Smooth muscle cell (in vitro differentiated cells): ENCODE data around the gene ESPNL. TPM values are rescaled to one million over a fixed set of nuclear protein-coding genes. Genes with fewer than 3 reads are reported as not detected.

Experiments used
- DNase-seq: peaks from one replicate; lab custom pipeline; 2025; ENCODE audit not compliant: unreplicated experiment; lab: John Stamatoyannopoulos, UW
- H2AFZ ChIP-seq: fragments of 200-600 bp; sonication (generic); 2 replicates; pipeline ENCODE4 v1.6.0; 2016; ENCODE audit warnings: antibody characterized with exemption, low read depth, mild to moderate bottlenecking
- H3F3A ChIP-seq: fragments of 200-600 bp; sonication (generic); 2 replicates; pipeline ENCODE4 v1.6.0; 2017; ENCODE audit warnings: antibody characterized with exemption, low read depth
- H3K27ac ChIP-seq: fragments of 200-600 bp; sonication (generic); 2 replicates; pipeline ENCODE4 v1.5.1; 2016; ENCODE audit warnings: low read depth, mild to moderate bottlenecking
- H3K27me3 ChIP-seq: fragments of 200-600 bp; sonication (generic); 2 replicates; pipeline ENCODE4 v1.6.1; 2016; ENCODE audit warnings: low read depth, mild to moderate bottlenecking
- H3K36me3 ChIP-seq: fragments of 200-600 bp; sonication (generic); 2 replicates; pipeline ENCODE4 v1.5.1; 2016; ENCODE audit warnings: low read depth
- H3K4me1 ChIP-seq: fragments of 200-600 bp; sonication (generic); 2 replicates; pipeline ENCODE4 v1.5.1; 2016; ENCODE audit warnings: low read depth
- H3K4me2 ChIP-seq: fragments of 200-600 bp; sonication (generic); 2 replicates; pipeline ENCODE4 v1.6.0; 2016; ENCODE audit warnings: mild to moderate bottlenecking
- H3K4me3 ChIP-seq: fragments of 200-600 bp; sonication (generic); 2 replicates; pipeline ENCODE4 v1.5.1; 2016; ENCODE audit warnings: mild to moderate bottlenecking
- H3K79me2 ChIP-seq: fragments of 200-600 bp; sonication (generic); 2 replicates; pipeline ENCODE4 v1.6.0; 2016; ENCODE audit warnings: low read depth, mild to moderate bottlenecking
- H3K9ac ChIP-seq: fragments of 200-600 bp; sonication (generic); 2 replicates; pipeline ENCODE4 v1.6.0; 2016; ENCODE audit warnings: low read depth
- H3K9me3 ChIP-seq: fragments of 200-600 bp; sonication (generic); replicated peaks from 2 replicates; pipeline ENCODE4 v1.5.1; 2016; ENCODE audit warnings: low read depth
- H4K20me1 ChIP-seq: fragments of 200-600 bp; sonication (generic); 2 replicates; pipeline ENCODE4 v1.6.0; 2016; ENCODE audit warnings: low read depth
- CTCF ChIP-seq: fragments of 200-600 bp; sonication (generic); IDR thresholded peaks from 2 replicates; pipeline ENCODE4 v1.5.1; 2017; ENCODE audit warnings: borderline replicate concordance, mild to moderate bottlenecking, antibody characterized with exemption; ENCODE audit not compliant: insufficient read depth, poor library complexity, severe bottlenecking
- WGBS: methylation state at CpG from one replicate; pipeline ENCODE4 v1.1.7; 2016; ENCODE audit warnings: low lambda C conversion rate; 5-methylcytosine and 5-hydroxymethylcytosine counted together
- polyA plus RNA-seq: library from polyadenylated mRNA; unstranded; fragments of >200 nt; fragmentation: Nextera tagmentation; extraction: Ambion mirVana; gene quantifications from 2 replicates; pipeline ENCODE4 v1.2.1, GENCODE V29; 2016
- total RNA-seq: library from RNA; depleted of rRNA; stranded (reverse); fragments of >200 nt; gene quantifications from 2 replicates; pipeline ENCODE4 v1.2.3, GENCODE V29; 2014

ESPNL gene
- total and polyA plus RNA-seq, 2 experiments from 2014 or later, result 0.04 TPM; not detected in 1

- Histone ChIP-seq H3K4me1 (no peaks in the 10 kb centered on the region), H3K4me2 (no peak overlapping the region), H2AFZ (no peak overlapping the region), H3K27ac (no peak overlapping the region), H3F3A (no peaks in the 10 kb centered on the region), H3K4me3 (no peak overlapping the region), H3K27me3 (no peaks in the 10 kb centered on the region), H3K79me2 (no peaks in the 10 kb centered on the region), H3K9me3 (no peaks in the 10 kb centered on the region), H4K20me1 (no peaks in the 10 kb centered on the region), H3K36me3 (no peaks in the 10 kb centered on the region), H3K9ac (no peak overlapping the region)
- 79% methylated on average over 7 of the region's 7 CpGs for WGBS
- DNase-seq, result no peak
- TF ChIP-seq CTCF, result no peak
These were observed 5.0 kb upstream of the ESPNL start for GRCh38 chr2:238095143-238095542.

GRCh38 chr2:238096311-238097011 lies 3.7 kb upstream of the ESPNL start:
- Histone ChIP-seq H3K4me1 (no peaks in the 10 kb centered on the region), H3K9ac (no peak overlapping the region), H3K9me3 (no peaks in the 10 kb centered on the region), H3K4me2 (no peak overlapping the region), H3K27me3 (no peaks in the 10 kb centered on the region), H3F3A (no peaks in the 10 kb centered on the region), H3K4me3 (no peak overlapping the region), H3K79me2 (no peaks in the 10 kb centered on the region), H3K36me3 (no peaks in the 10 kb centered on the region), H2AFZ (no peak overlapping the region), H3K27ac (no peak overlapping the region), H4K20me1 (no peaks in the 10 kb centered on the region)
- WGBS, result 88% methylated on average over 22 of the region's 22 CpGs
- no peak for TF ChIP-seq CTCF
- no peak for DNase-seq

GRCh38 chr2:238097201-238097987 lies 2.7 kb upstream of the ESPNL start:
- Histone ChIP-seq H3F3A (no peaks in the 10 kb centered on the region), H3K4me2 (no peak overlapping the region), H3K36me3 (no peaks in the 10 kb centered on the region), H3K9me3 (no peaks in the 10 kb centered on the region), H2AFZ (no peak overlapping the region), H3K27ac (no peak overlapping the region), H3K9ac (no peak overlapping the region), H3K27me3 (no peaks in the 10 kb centered on the region), H3K4me1 (no peaks in the 10 kb centered on the region), H4K20me1 (no peaks in the 10 kb centered on the region), H3K79me2 (no peaks in the 10 kb centered on the region), H3K4me3 (no peak overlapping the region)
- TF ChIP-seq CTCF, result no peak
- no peak for DNase-seq
- 95% methylated on average over 19 of the region's 19 CpGs for WGBS
